DOHH2 (cell line): ENCODE measurements around the gene KRT84.

ENCODE experiments used
- H3F3A ChIP-seq: fragments of 200-600 bp; sonication (generic), shearing (Covaris generic); 2 replicates; pipeline ENCODE4 v1.6.0; 2016; ENCODE audit warnings: antibody characterized with exemption, mild to moderate bottlenecking; ENCODE audit not compliant: control insufficient read depth, insufficient read depth
- H3K27ac ChIP-seq: fragments of 200-600 bp; sonication (generic); 2 replicates; pipeline ENCODE4 v1.5.1; 2014; ENCODE audit warnings: low read depth, mild to moderate bottlenecking, low read length, moderate library complexity
- H3K27me3 ChIP-seq: fragments of 200-600 bp; sonication (generic); 2 replicates; pipeline ENCODE4 v1.6.1; 2014; ENCODE audit warnings: mild to moderate bottlenecking, low read length, mixed read lengths; ENCODE audit not compliant: control insufficient read depth
- H3K36me3 ChIP-seq: fragments of 200-600 bp; sonication (generic); 2 replicates; pipeline ENCODE4 v1.6.1; 2014; ENCODE audit warnings: mild to moderate bottlenecking, low read length, moderate library complexity, mixed read lengths; ENCODE audit not compliant: control insufficient read depth
- H3K4me1 ChIP-seq: fragments of 200-600 bp; sonication (generic); 2 replicates; pipeline ENCODE4 v1.6.1; 2014; ENCODE audit warnings: mild to moderate bottlenecking, low read length, mixed read lengths; ENCODE audit not compliant: control insufficient read depth
- H3K4me2 ChIP-seq: fragments of 200-600 bp; sonication (generic); 2 replicates; pipeline ENCODE4 v1.6.0; 2014; ENCODE audit warnings: mild to moderate bottlenecking, low read length, moderate library complexity
- H3K4me3 ChIP-seq: fragments of 200-600 bp; sonication (generic); 2 replicates; pipeline ENCODE4 v1.5.1; 2014; ENCODE audit warnings: mild to moderate bottlenecking, low read length, mixed read lengths
- H3K79me2 ChIP-seq: fragments of 200-600 bp; sonication (generic); 2 replicates; pipeline ENCODE4 v1.6.1; 2014; ENCODE audit warnings: mild to moderate bottlenecking, low read length, mixed read lengths; ENCODE audit not compliant: control insufficient read depth
- H3K9me2 ChIP-seq: fragments of 200-600 bp; sonication (generic); replicated peaks from 2 replicates; pipeline ENCODE4 v1.6.1; 2014; ENCODE audit warnings: mild to moderate bottlenecking, low read length, mixed read lengths; ENCODE audit not compliant: control insufficient read depth
- H3K9me3 ChIP-seq: fragments of 200-600 bp; sonication (generic); 2 replicates; pipeline ENCODE4 v1.6.1; 2014; ENCODE audit warnings: antibody characterized with exemption, low read length, mixed read lengths; ENCODE audit not compliant: control insufficient read depth, insufficient read depth
- H4K20me1 ChIP-seq: fragments of 200-600 bp; sonication (generic); 2 replicates; pipeline ENCODE4 v1.6.0; 2014; ENCODE audit warnings: low read depth, mild to moderate bottlenecking, antibody characterized with exemption, low read length, moderate library complexity; ENCODE audit not compliant: control insufficient read depth, insufficient read depth
- CTCF ChIP-seq: fragments of 200-600 bp; sonication (generic); IDR thresholded peaks from one replicate; pipeline ENCODE4 v1.5.1; 2014; ENCODE audit warnings: antibody characterized with exemption, mild to moderate bottlenecking, low read depth, low read length; ENCODE audit not compliant: poor library complexity, severe bottlenecking
- EZH2phosphoT487 ChIP-seq: fragments of 200-600 bp; sonication (generic); IDR thresholded peaks from 2 replicates; pipeline ENCODE4 v1.6.1; 2017; ENCODE audit warnings: borderline replicate concordance, mild to moderate bottlenecking, antibody characterized with exemption, low read length, moderate library complexity, mixed read lengths

KRT84 gene

GRCh38 chr12:52369211-52369610 lies 16.2 kb downstream of the KRT84 start:
- Histone ChIP-seq H3K4me1 (no peaks in the 10 kb centered on the region), H3F3A (no peaks in the 10 kb centered on the region), H4K20me1 (no peaks in the 10 kb centered on the region), H3K79me2 (no peaks in the 10 kb centered on the region), H3K4me3 (no peak overlapping the region), H3K27me3 (peaks cover 7% of the 10 kb centered on the region), H3K36me3 (no peaks in the 10 kb centered on the region), H3K4me2 (no peak overlapping the region), H3K9me3 (no peaks in the 10 kb centered on the region), H3K9me2 (no peaks in the 10 kb centered on the region), H3K27ac (no peak overlapping the region)
- no peak for TF ChIP-seq CTCF

- Histone ChIP-seq H3K36me3 (no peaks in the 10 kb centered on the region), H3K9me3 (no peaks in the 10 kb centered on the region), H3K4me1 (no peaks in the 10 kb centered on the region), H3K9me2 (no peaks in the 10 kb centered on the region), H3K27me3 (peaks cover 7% of the 10 kb centered on the region), H3F3A (no peaks in the 10 kb centered on the region), H3K4me2 (no peak overlapping the region), H3K27ac (no peak overlapping the region), H3K79me2 (no peaks in the 10 kb centered on the region), H4K20me1 (no peaks in the 10 kb centered on the region), H3K4me3 (no peak overlapping the region)
- TF ChIP-seq EZH2phosphoT487, result no peak
- TF ChIP-seq CTCF, result no peak
Measured at GRCh38 chr12:52368508-52368907, 16.9 kb downstream of the KRT84 start.

GRCh38 chr12:52367876-52368275 lies 17.6 kb downstream of the KRT84 start:
- Histone ChIP-seq H3K4me3 (no peak overlapping the region), H3K27me3 (peaks cover 7% of the 10 kb centered on the region), H3K9me3 (no peaks in the 10 kb centered on the region), H3K4me2 (no peak overlapping the region), H3K4me1 (no peaks in the 10 kb centered on the region), H3F3A (no peaks in the 10 kb centered on the region), H3K27ac (no peak overlapping the region), H3K9me2 (no peaks in the 10 kb centered on the region), H4K20me1 (no peaks in the 10 kb centered on the region), H3K36me3 (no peaks in the 10 kb centered on the region), H3K79me2 (no peaks in the 10 kb centered on the region)
- TF ChIP-seq CTCF, result no peak
- TF ChIP-seq EZH2phosphoT487, result no peak
